ENCODE results near the gene POLR1H.
"Not testable (repeated sequence)": the region's sequence is repeated elsewhere in the genome, so short reads cannot be mapped to it uniquely, and the experiment has no call there.

POLR1H gene, protein sequence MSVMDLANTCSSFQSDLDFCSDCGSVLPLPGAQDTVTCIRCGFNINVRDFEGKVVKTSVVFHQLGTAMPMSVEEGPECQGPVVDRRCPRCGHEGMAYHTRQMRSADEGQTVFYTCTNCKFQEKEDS

DNA sequence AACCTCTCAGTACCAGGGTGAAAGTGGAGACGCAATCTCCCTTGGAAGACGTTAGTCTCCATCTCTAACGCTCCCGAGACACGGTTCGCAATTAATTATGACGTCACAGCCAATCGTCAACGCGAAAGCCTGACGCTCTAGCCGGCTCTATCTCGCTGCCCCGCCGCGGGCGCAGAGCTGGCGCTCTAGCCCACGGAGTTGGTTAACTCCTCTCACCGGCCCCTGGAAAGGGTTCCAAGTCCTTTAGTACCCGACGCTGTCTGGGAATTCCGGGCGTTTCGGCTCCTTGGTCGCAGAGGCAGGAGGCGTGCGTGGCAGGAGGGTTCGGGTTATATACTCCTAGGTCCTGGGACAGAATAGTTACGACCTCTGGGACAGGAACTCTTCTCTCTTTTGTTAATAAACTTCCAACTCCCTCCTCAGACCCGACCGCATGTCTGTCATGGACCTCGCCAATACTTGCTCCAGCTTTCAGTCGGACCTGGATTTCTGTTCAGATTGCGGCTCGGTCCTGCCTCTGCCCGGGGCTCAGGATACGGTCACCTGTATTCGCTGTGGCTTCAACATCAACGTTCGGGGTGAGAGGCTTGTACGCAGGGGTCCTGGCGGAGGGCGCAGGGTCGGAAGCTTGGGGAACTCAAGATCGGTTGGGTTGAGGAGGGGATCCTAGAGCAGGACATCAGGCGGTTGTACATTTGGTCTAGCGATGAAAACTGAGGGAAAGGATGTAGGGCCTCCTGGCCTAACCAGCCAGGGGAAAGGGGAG, at the start of gene POLR1H:
Gene POLR1H, plus strand, starts transcription at position 174 of the 766 bp plus-strand sequence. Its CDS starts 260 bp downstream, at position 434.
- Mint-ChIP-seq H3K4me1 (peaks cover 47% of the 10 kb centered on the region), H3K9me3 (no peaks in the 10 kb centered on the region), H3K4me3 (peak within 1 kb of the TSS; percentile 98), H3K27ac (peak within 1 kb of the TSS; percentile 97), H3K36me3 (peaks cover 21% of the 10 kb centered on the region), H3K27me3 (no peaks in the 10 kb centered on the region)

- H3K27ac Mint-ChIP-seq: no peak overlapping the region
- H3K9me3 Mint-ChIP-seq: no peaks in the 10 kb centered on the region
- peaks cover 22% of the 10 kb centered on the region for H3K36me3 Mint-ChIP-seq
- peaks cover 6% of the 10 kb centered on the region for H3K27me3 Mint-ChIP-seq
- H3K4me3 Mint-ChIP-seq: no peak overlapping the region
- H3K4me1 Mint-ChIP-seq: no peaks in the 10 kb centered on the region
Observed at GRCh38 chr6:30013291-30013922, 47.7 kb upstream of the POLR1H start.

- no peaks in the 10 kb centered on the region for H3K9me3 Mint-ChIP-seq
- H3K4me1 Mint-ChIP-seq: no peaks in the 10 kb centered on the region
- no peak overlapping the region for H3K27ac Mint-ChIP-seq
- no peak overlapping the region for H3K4me3 Mint-ChIP-seq
- H3K27me3 Mint-ChIP-seq: no peaks in the 10 kb centered on the region
- peaks cover 11% of the 10 kb centered on the region for H3K36me3 Mint-ChIP-seq
Observed at GRCh38 chr6:30019819-30020218, 41.2 kb upstream of the POLR1H start.

GRCh38 chr6:30020626-30021025, 40.4 kb upstream of the POLR1H start:
- Mint-ChIP-seq H3K9me3 (no peaks in the 10 kb centered on the region), H3K27me3 (no peaks in the 10 kb centered on the region), H3K4me1 (no peaks in the 10 kb centered on the region), H3K4me3 (no peak overlapping the region), H3K27ac (no peak overlapping the region), H3K36me3 (peaks cover 9% of the 10 kb centered on the region)

GRCh38 chr6:30022189-30022588, 38.9 kb upstream of the POLR1H start:
- peaks cover 13% of the 10 kb centered on the region for H3K36me3 Mint-ChIP-seq
- no peak overlapping the region for H3K4me3 Mint-ChIP-seq
- no peaks in the 10 kb centered on the region for H3K27me3 Mint-ChIP-seq
- H3K27ac Mint-ChIP-seq: no peak overlapping the region
- H3K9me3 Mint-ChIP-seq: no peaks in the 10 kb centered on the region
- H3K4me1 Mint-ChIP-seq: no peaks in the 10 kb centered on the region

GRCh38 chr6:30022712-30023111, 38.4 kb upstream of the POLR1H start:
- H3K9me3 Mint-ChIP-seq, H3K4me1 Mint-ChIP-seq, H3K4me3 Mint-ChIP-seq, H3K27me3 Mint-ChIP-seq, H3K27ac Mint-ChIP-seq: not testable (repeated sequence)
- H3K36me3 Mint-ChIP-seq: peaks cover 14% of the 10 kb centered on the region

DNA sequence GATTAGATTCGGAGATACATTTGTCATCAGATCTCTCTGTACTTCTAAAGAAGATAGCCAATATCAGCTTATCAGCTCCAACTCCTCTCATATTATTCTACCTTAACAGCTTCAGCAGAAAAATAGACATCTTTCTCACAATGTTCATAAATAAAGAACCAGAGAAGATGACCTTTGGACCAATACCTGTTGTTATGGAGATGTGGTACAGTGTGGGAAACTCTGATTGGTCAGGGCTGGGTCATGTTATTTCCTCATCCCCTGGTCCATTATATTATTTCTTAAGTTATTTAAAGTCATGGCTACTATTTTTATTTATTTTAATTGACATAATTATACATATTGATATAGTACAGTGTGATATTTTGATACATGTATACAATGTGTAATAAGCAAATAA, 35.9 kb upstream of the POLR1H start:
- no peak overlapping the region for H3K27ac Mint-ChIP-seq
- no peaks in the 10 kb centered on the region for H3K9me3 Mint-ChIP-seq
- no peaks in the 10 kb centered on the region for H3K27me3 Mint-ChIP-seq
- H3K36me3 Mint-ChIP-seq: peaks cover 11% of the 10 kb centered on the region
- H3K4me1 Mint-ChIP-seq: no peaks in the 10 kb centered on the region
- no peak overlapping the region for H3K4me3 Mint-ChIP-seq

DNA sequence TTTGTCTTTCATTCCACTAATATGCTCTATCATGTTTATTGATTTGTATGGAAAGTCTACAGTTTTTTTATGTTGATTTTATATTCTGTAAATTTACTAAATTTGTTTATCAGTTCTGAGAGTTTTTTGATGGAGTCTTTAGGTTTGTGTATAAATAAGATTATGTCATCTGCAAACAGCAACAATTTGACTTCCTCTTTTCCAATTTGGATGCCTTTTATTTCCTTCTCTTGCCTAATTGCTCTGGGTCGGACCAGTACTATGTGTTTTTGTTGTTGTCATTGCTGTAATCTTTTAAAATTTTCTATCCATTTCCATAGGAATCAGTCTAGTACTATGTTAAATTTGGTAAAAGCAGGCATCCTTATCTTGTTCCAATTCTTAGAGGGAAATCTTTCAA, 31.5 kb upstream of the POLR1H start:
- no peaks in the 10 kb centered on the region for H3K27me3 Mint-ChIP-seq
- no peak overlapping the region for H3K4me3 Mint-ChIP-seq
- H3K36me3 Mint-ChIP-seq: peaks cover 16% of the 10 kb centered on the region
- no peaks in the 10 kb centered on the region for H3K4me1 Mint-ChIP-seq
- no peak overlapping the region for H3K27ac Mint-ChIP-seq
- H3K9me3 Mint-ChIP-seq: no peaks in the 10 kb centered on the region

DNA sequence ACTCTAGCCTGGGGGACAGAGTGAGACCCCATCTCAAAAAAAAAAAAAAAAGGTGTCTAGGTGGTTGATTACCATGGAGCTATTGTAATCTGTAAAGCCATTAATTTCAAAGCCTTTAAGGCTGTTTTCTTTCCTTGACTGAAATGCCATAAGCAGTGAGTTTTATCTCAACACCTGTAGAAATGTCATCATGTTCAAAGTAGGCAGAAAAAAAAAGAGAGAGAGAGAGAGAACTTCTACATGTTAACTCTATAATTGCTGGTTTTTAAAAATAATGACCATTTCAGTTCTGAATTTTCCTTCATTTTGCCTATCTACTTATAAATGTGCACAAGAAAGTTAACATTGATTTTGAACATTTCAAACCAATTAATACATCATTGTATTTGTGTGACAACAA, 29.7 kb upstream of the POLR1H start:
- Mint-ChIP-seq H3K4me1 (no peaks in the 10 kb centered on the region), H3K27me3 (no peaks in the 10 kb centered on the region), H3K4me3 (no peak overlapping the region), H3K36me3 (peaks cover 20% of the 10 kb centered on the region), H3K9me3 (no peaks in the 10 kb centered on the region), H3K27ac (no peak overlapping the region)

- H3K27ac Mint-ChIP-seq: not testable (repeated sequence)
Observed at GRCh38 chr6:30033440-30033839, 27.6 kb upstream of the POLR1H start.

DNA sequence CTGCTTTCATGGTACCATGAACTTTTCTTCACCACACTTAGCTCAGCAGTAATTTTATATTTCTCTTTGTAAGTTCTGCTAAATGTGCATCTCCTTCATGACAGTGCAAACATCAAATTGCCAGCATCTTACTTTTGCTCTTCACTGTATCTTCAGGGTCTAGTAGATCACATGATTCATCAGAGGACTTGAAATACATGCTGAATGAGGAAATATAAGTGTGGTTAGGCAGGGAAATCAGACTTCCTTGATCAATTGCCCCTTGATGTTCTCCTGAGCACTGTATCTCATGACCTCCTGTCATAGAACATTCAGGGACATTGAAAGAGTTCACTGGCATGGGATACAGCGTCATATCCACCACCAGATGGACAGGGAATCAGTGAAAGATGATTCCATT, 25.3 kb upstream of the POLR1H start:
- H3K27me3 Mint-ChIP-seq: no peaks in the 10 kb centered on the region
- no peaks in the 10 kb centered on the region for H3K9me3 Mint-ChIP-seq
- H3K27ac Mint-ChIP-seq: no peak overlapping the region
- peaks cover 12% of the 10 kb centered on the region for H3K36me3 Mint-ChIP-seq
- H3K4me1 Mint-ChIP-seq: no peaks in the 10 kb centered on the region
- H3K4me3 Mint-ChIP-seq: no peak overlapping the region

More at GRCh38 chr6:30033440-30033839, 27.6 kb upstream of the POLR1H start:
- peaks cover 15% of the 10 kb centered on the region for H3K36me3 Mint-ChIP-seq
- not testable (repeated sequence) for H3K4me1 Mint-ChIP-seq, H3K9me3 Mint-ChIP-seq, H3K27me3 Mint-ChIP-seq, H3K4me3 Mint-ChIP-seq

GRCh38 chr6:30037182-30037788, 23.8 kb upstream of the POLR1H start:
- H3K36me3 Mint-ChIP-seq: peaks cover 15% of the 10 kb centered on the region
- H3K4me3 Mint-ChIP-seq: no peak overlapping the region
- no peaks in the 10 kb centered on the region for H3K4me1 Mint-ChIP-seq
- no peaks in the 10 kb centered on the region for H3K27me3 Mint-ChIP-seq
- no peaks in the 10 kb centered on the region for H3K9me3 Mint-ChIP-seq
- no peak overlapping the region for H3K27ac Mint-ChIP-seq

GRCh38 chr6:30041221-30041620, 19.8 kb upstream of the POLR1H start:
- peaks cover 7% of the 10 kb centered on the region for H3K4me1 Mint-ChIP-seq
- H3K36me3 Mint-ChIP-seq: peaks cover 9% of the 10 kb centered on the region
- no peak overlapping the region for H3K27ac Mint-ChIP-seq
- H3K9me3 Mint-ChIP-seq: no peaks in the 10 kb centered on the region
- H3K27me3 Mint-ChIP-seq: no peaks in the 10 kb centered on the region
- H3K4me3 Mint-ChIP-seq: no peak overlapping the region

GRCh38 chr6:30041821-30042220, 19.2 kb upstream of the POLR1H start:
- Mint-ChIP-seq H3K9me3 (no peaks in the 10 kb centered on the region), H3K4me1 (peaks cover 7% of the 10 kb centered on the region), H3K4me3 (no peak overlapping the region), H3K27ac (no peak overlapping the region), H3K36me3 (peaks cover 9% of the 10 kb centered on the region), H3K27me3 (no peaks in the 10 kb centered on the region)

GRCh38 chr6:30042476-30042875, 18.6 kb upstream of the POLR1H start:
- Mint-ChIP-seq H3K27ac (no peak overlapping the region), H3K36me3 (peaks cover 9% of the 10 kb centered on the region), H3K4me1 (peaks cover 14% of the 10 kb centered on the region), H3K27me3 (no peaks in the 10 kb centered on the region), H3K9me3 (no peaks in the 10 kb centered on the region), H3K4me3 (no peak overlapping the region)

GRCh38 chr6:30042914-30043313, 18.2 kb upstream of the POLR1H start:
- H3K27me3 Mint-ChIP-seq: no peaks in the 10 kb centered on the region
- peaks cover 9% of the 10 kb centered on the region for H3K36me3 Mint-ChIP-seq
- H3K4me3 Mint-ChIP-seq: no peak overlapping the region
- H3K9me3 Mint-ChIP-seq: no peaks in the 10 kb centered on the region
- peaks cover 16% of the 10 kb centered on the region for H3K4me1 Mint-ChIP-seq
- H3K27ac Mint-ChIP-seq: no peak overlapping the region
